ENCODE results near the gene MEAK7. TPM values are rescaled to one million over a fixed set of nuclear protein-coding genes. Genes with fewer than 3 reads are reported as not detected.

The MEAK7 gene
- total RNA-seq, 1 donor from 2014 or later = 10.6 TPM

- Mint-ChIP-seq H3K4me3 (no peak overlapping the region), H3K27me3 (ENCODE audit: insufficient read depth) (no peaks in the 10 kb centered on the region), H3K36me3 (ENCODE audit: low read depth) (peaks cover 30% of the 10 kb centered on the region), H3K9me3 (peaks cover 6% of the 10 kb centered on the region), H3K4me1 (ENCODE audit: low read depth) (no peaks in the 10 kb centered on the region), H3K27ac (no peak overlapping the region)
- DNase-seq (ENCODE audit: low spot score) = no peak
- intact Hi-C loops (cut with micrococcal nuclease) = no loop called here
These were observed 42.8 kb downstream of the MEAK7 start for GRCh38 chr16:84461413-84462295.

GRCh38 chr16:84461029-84461412, 43.4 kb downstream of the MEAK7 start:
- Mint-ChIP-seq H3K36me3 (ENCODE audit: low read depth) (peaks cover 25% of the 10 kb centered on the region), H3K9me3 (peaks cover under 1% of the 10 kb centered on the region), H3K4me3 (no peak overlapping the region), H3K4me1 (ENCODE audit: low read depth) (no peaks in the 10 kb centered on the region), H3K27me3 (ENCODE audit: insufficient read depth) (no peaks in the 10 kb centered on the region), H3K27ac (no peak overlapping the region)
- intact Hi-C loops (cut with micrococcal nuclease) = no loop called here
- no peak for DNase-seq (ENCODE audit: low spot score)

- peaks cover 23% of the 10 kb centered on the region for H3K36me3 Mint-ChIP-seq (ENCODE audit: low read depth)
- intact Hi-C loops (cut with micrococcal nuclease) = no loop called here
- no peak for DNase-seq (ENCODE audit: low spot score)
These were observed 43.9 kb downstream of the MEAK7 start for GRCh38 chr16:84460406-84461028.

GRCh38 chr16:84459941-84460405, 44.5 kb downstream of the MEAK7 start:
- Mint-ChIP-seq H3K9me3 (no peaks in the 10 kb centered on the region), H3K27me3 (ENCODE audit: insufficient read depth) (no peaks in the 10 kb centered on the region), H3K4me1 (ENCODE audit: low read depth) (no peaks in the 10 kb centered on the region), H3K4me3 (no peak overlapping the region), H3K36me3 (ENCODE audit: low read depth) (peaks cover 26% of the 10 kb centered on the region), H3K27ac (no peak overlapping the region)
- DNase-seq (ENCODE audit: low spot score) = no peak
- intact Hi-C loops (cut with micrococcal nuclease) = no loop called here

More at GRCh38 chr16:84460406-84461028, 43.9 kb downstream of the MEAK7 start:
- Mint-ChIP-seq H3K4me3 (no peak overlapping the region), H3K4me1 (ENCODE audit: low read depth) (no peaks in the 10 kb centered on the region), H3K27ac (no peak overlapping the region), H3K27me3 (ENCODE audit: insufficient read depth) (no peaks in the 10 kb centered on the region), H3K9me3 (no peaks in the 10 kb centered on the region)

- Mint-ChIP-seq H3K4me3 (no peak overlapping the region), H3K36me3 (ENCODE audit: low read depth) (peaks cover 25% of the 10 kb centered on the region), H3K9me3 (no peaks in the 10 kb centered on the region), H3K27ac (no peak overlapping the region), H3K4me1 (ENCODE audit: low read depth) (no peaks in the 10 kb centered on the region), H3K27me3 (ENCODE audit: insufficient read depth) (no peaks in the 10 kb centered on the region)
- intact Hi-C loops (cut with micrococcal nuclease) = no loop called here
- no peak for DNase-seq (ENCODE audit: low spot score)
These were observed 44.9 kb downstream of the MEAK7 start for GRCh38 chr16:84459533-84459894.

- no peaks in the 10 kb centered on the region for H3K9me3 Mint-ChIP-seq
- H3K4me1 Mint-ChIP-seq (ENCODE audit: low read depth) = no peaks in the 10 kb centered on the region
These were observed 45.6 kb downstream of the MEAK7 start for GRCh38 chr16:84458606-84459532.

GRCh38 chr16:84455031-84455430, 49.4 kb downstream of the MEAK7 start:
- Mint-ChIP-seq H3K36me3 (ENCODE audit: low read depth) (peaks cover 7% of the 10 kb centered on the region), H3K9me3 (no peaks in the 10 kb centered on the region), H3K4me3 (no peak overlapping the region), H3K27ac (no peak overlapping the region), H3K27me3 (ENCODE audit: insufficient read depth) (no peaks in the 10 kb centered on the region), H3K4me1 (ENCODE audit: low read depth) (no peaks in the 10 kb centered on the region)
- intact Hi-C loops (cut with micrococcal nuclease) = no loop called here
- DNase-seq (ENCODE audit: low spot score) = no peak

More at GRCh38 chr16:84458606-84459532, 45.6 kb downstream of the MEAK7 start:
- intact Hi-C loops (cut with micrococcal nuclease) = no loop called here
- Mint-ChIP-seq H3K27me3 (ENCODE audit: insufficient read depth) (no peaks in the 10 kb centered on the region), H3K36me3 (ENCODE audit: low read depth) (peaks cover 23% of the 10 kb centered on the region), H3K27ac (no peak overlapping the region), H3K4me3 (no peak overlapping the region)
- DNase-seq (ENCODE audit: low spot score) = no peak

Other genes starting within 250 kb of the MEAK7 start
- gene WFDC1, start 209.8 kb downstream of the MEAK7 start, total RNA-seq = not detected in 2 replicates
- gene ATP2C2, start 136.1 kb downstream of the MEAK7 start, total RNA-seq = not detected in 2 replicates
- gene COTL1, start 113.4 kb upstream of the MEAK7 start, total RNA-seq = 531 and 535 TPM in 2 replicates
- gene KLHL36, start 143.9 kb upstream of the MEAK7 start, total RNA-seq = 39.3 and 42.6 TPM in 2 replicates
- 153 and 159 TPM in 2 replicates for gene USP10, start 195.3 kb upstream of the MEAK7 start, total RNA-seq